PFSK-1 (cell line): ENCODE measurements around the gene SLC6A13.

Experiments used
- FOXP2 ChIP-seq: optimal IDR thresholded peaks from 2 replicates; pipeline ENCODE3; 2011; ENCODE audit warnings: borderline replicate concordance, control low read depth, inconsistent platforms; ENCODE audit not compliant: insufficient read depth; ENCODE audit errors: extremely low read length, extremely low read depth
- POLR2AphosphoS5 ChIP-seq: IDR thresholded peaks from 2 replicates; pipeline ENCODE4 v1.6.1; 2012; ENCODE audit warnings: low read depth, mild to moderate bottlenecking, control low read depth, low read length, moderate library complexity
- SIN3A ChIP-seq: IDR thresholded peaks from 2 replicates; pipeline ENCODE4 v1.6.1; 2012; ENCODE audit warnings: mild to moderate bottlenecking, low read length, moderate library complexity, borderline replicate concordance; ENCODE audit not compliant: insufficient read depth
- TAF1 ChIP-seq: IDR thresholded peaks from 2 replicates; pipeline ENCODE4 v1.6.1; 2012; ENCODE audit warnings: low read length, control low read depth, borderline replicate concordance; ENCODE audit not compliant: insufficient read depth
- TF ChIP-seq, protein P1 (sequence below), 2 experiments: IDR thresholded peaks; 2 replicates each; pipeline versions ENCODE4 v1.6.1 to v1.8.0; 2011 to 2012; ENCODE audit warnings: low read depth in 2 of 2, low read length in 2 of 2, control low read depth in 1 of 2, inconsistent platforms in 1 of 2, mild to moderate bottlenecking in 1 of 2, moderate library complexity in 1 of 2; ENCODE audit not compliant: insufficient read depth in 1 of 2

SLC6A13 gene

GRCh38 chr12:238116-238515, 24.5 kb downstream of the SLC6A13 start:
- no peak for TF ChIP-seq TAF1
- TF ChIP-seq, protein P1, sequence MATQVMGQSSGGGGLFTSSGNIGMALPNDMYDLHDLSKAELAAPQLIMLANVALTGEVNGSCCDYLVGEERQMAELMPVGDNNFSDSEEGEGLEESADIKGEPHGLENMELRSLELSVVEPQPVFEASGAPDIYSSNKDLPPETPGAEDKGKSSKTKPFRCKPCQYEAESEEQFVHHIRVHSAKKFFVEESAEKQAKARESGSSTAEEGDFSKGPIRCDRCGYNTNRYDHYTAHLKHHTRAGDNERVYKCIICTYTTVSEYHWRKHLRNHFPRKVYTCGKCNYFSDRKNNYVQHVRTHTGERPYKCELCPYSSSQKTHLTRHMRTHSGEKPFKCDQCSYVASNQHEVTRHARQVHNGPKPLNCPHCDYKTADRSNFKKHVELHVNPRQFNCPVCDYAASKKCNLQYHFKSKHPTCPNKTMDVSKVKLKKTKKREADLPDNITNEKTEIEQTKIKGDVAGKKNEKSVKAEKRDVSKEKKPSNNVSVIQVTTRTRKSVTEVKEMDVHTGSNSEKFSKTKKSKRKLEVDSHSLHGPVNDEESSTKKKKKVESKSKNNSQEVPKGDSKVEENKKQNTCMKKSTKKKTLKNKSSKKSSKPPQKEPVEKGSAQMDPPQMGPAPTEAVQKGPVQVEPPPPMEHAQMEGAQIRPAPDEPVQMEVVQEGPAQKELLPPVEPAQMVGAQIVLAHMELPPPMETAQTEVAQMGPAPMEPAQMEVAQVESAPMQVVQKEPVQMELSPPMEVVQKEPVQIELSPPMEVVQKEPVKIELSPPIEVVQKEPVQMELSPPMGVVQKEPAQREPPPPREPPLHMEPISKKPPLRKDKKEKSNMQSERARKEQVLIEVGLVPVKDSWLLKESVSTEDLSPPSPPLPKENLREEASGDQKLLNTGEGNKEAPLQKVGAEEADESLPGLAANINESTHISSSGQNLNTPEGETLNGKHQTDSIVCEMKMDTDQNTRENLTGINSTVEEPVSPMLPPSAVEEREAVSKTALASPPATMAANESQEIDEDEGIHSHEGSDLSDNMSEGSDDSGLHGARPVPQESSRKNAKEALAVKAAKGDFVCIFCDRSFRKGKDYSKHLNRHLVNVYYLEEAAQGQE (IDR thresholded peaks at IDR 0.05; ENCODE audit: insufficient read depth in 1 of 2, low read depth in 2 of 2, low read length in 2 of 2) = no peak
- no peak for TF ChIP-seq SIN3A
- TF ChIP-seq FOXP2 = no peak
- no peak for TF ChIP-seq POLR2AphosphoS5

DNA sequence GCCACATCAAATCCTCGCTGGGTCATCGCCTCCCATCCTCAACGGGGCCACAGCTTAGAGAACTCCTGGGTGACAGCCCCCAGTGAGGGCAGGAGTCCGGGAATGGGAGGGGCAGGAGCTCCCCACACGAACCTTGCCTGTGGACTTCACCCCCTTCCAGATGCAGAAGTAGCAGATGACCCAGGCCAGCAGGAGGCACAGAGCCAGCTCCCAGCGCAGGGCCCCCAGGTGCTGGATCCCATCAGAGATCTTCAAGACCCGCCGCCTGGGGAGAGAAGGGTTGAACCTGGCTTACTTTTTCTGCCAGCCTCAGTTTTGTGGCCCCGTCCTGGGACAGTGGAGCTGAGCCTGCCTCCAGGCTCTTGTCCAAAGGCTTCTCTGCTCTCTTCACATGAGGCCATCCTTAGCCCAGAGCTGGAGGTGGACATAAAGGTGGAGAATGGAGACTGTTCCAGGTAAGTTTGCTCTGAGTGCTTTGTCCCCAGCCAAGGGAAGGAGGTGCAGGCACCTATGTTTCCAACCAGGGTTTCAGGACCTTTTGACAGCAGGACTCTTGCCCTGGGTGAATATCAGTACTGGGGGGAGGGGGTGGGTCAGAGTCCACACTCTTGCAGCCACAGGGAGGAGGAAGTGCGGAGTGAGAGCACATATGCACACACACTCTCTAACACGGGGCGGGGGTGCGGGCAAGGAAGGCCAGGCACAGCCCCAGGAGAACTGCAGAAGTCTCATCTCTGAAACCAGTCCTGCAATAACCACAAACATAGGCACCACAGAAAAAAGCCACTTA, 25.4 kb downstream of the SLC6A13 start:
- no peak for TF ChIP-seq TAF1
- no peak for TF ChIP-seq SIN3A

DNA sequence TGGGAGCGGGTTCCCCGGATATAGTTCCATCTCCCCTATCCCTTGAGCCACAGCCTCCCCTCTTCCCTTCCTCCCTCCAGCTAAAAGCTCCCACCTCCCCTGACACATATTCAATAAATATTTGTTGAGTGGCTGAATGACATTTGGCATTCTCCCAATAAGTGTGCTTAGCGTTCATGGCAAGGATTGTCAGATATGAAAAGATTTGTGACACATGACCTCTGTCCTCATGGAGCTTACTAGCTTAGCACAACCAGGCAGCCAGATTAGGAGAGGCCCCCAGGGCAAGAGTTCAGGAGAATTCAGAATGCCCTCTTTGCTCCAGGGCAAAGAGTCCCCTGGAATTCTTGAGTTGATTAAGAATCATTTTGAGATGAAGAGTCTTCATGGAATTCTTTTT, 26.2 kb downstream of the SLC6A13 start:
- TF ChIP-seq FOXP2 = no peak

DNA sequence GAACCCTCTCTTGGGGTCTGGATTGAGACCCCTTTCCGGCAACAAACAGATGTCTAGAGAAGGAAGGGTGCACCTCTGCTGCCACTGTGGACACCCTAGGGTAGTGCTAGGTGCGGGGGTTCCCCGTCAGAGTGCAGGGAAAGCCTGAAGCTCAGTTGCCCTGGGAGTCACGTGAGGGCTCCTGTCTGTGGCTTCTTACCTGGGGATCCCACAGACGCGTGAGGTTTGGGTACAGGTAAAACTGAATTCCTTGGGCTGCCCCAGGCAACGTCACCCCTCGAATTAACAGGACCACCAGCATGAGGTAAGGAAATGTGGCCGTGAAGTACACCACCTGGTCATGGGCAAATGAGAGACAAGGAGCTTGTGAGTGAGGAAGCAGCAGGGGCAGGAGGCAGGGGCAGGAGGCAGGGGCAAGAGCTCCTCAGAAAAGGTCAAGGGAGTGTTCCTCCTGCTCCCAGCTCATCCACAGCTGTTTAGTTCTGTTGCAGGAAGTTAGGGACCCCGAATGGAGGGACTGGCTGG, 27.7 kb downstream of the SLC6A13 start:
- no peak for TF ChIP-seq SIN3A
- TF ChIP-seq, protein P1 (IDR thresholded peaks at IDR 0.05; ENCODE audit: insufficient read depth in 1 of 2, low read depth in 2 of 2, low read length in 2 of 2) = no peak

DNA sequence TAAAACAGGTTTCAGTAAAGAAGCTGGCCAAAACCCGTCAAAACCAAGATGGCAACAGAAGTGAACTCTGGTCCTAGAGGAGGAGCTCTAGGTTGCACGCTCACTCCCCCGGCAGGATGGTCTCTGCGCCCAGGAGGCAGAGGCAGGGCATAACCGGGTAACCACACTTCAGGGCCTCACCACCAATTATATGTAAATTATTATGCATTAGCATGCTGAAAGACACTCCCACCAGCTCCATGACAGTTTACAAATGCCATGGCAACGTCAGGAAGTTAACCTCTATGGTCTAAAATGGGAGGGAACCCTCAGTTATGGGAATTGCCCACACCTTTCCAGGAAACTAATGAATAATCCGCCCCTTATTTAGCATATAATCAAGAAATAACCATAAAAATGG, 28.6 kb downstream of the SLC6A13 start:
- TF ChIP-seq FOXP2 (no peak), TAF1 (no peak), SIN3A (no peak), POLR2AphosphoS5 (no peak)
- TF ChIP-seq, protein P1 (IDR thresholded peaks at IDR 0.05; ENCODE audit: insufficient read depth in 1 of 2, low read depth in 2 of 2, low read length in 2 of 2) = no peak

- TF ChIP-seq POLR2AphosphoS5 = no peak
- TF ChIP-seq SIN3A = no peak
- TF ChIP-seq TAF1 = no peak
- TF ChIP-seq FOXP2 = no peak
- TF ChIP-seq, protein P1 (IDR thresholded peaks at IDR 0.05; ENCODE audit: insufficient read depth in 1 of 2, low read depth in 2 of 2, low read length in 2 of 2) = no peak
Measured at GRCh38 chr12:233615-233968, 29.0 kb downstream of the SLC6A13 start.
